ENCODE measurements around the gene FTL.
A peak's percentile ranks its signal among the peaks of the same experiment; 100 is the strongest.

FTL gene

GRCh38 chr19:48945817-48946216 lies 19.3 kb upstream of the FTL start:
- DNase-seq (ENCODE audit: low spot score) = no peak

DNA sequence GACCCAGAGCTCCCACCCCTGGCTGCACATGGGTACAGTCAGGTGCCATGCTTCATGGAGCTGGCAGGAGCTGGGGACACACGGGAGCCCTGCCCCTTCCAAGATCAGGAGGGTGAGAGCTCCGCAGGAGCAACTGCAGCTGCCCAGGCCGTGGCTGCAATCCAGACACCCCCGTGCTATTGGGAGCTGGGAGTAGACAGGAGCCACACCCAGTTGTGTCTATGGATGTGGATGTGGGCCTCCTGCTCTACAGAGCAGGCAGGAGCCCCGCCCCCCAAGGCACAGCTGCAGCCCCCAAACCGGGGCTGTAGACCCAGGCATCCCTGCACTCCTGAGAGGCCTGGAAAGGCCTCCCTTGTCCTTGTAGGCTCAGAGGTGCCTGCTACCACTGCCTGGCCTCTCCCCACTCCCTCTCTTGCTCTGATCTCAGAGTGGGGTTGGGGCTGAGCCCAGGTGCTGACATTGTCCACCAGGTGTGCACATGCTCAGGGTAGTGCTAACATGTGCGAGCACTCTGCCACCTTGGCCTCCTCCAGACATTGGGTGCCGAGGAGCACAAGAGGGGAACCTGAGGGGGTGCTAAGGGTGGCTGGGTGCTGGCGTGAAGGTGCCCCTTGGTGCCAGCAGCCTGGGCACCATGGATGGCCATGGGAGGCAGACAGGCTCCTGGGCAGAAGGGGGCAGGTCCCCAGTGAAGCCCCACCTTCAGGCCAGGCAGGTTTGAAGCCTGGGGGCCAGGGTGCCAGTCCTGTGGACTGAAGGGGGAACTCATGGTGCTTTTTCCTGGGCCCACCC lies 18.4 kb upstream of the FTL start:
- no peak for DNase-seq (ENCODE audit: low spot score)

DNA sequence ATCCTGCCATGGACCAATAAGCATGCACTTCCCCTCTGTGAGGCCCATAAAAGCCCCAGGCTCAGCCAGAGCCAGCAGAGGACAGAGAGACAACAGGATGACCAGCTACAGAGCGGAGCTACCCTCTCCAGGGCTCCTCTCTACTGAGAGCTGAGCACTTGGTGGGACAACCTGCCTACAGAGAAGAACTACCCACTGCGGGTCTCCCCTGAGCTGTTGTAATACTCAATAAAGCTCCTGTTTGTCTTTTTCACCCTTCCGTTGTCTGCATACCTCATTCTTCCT lies 17.9 kb upstream of the FTL start:
- DNase-seq (ENCODE audit: low spot score) = no peak

DNA sequence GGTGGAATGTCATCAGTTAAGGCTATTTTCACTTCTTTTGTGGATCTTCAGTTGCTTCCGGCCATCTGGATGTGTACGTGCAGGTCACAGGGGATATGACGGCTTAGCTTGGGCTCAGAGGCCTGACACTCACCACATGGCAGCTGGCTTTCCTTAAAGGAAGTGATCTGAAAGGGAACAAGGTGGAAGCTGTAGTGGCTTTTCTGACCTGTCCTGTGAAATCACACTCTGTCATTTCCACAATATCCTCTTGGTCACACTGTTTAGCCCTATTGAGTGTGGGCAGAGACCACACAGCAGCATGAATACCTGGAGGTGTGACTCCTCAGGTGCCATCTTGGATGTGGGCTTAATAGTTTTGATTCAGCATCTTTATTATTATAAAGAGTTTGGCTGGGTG lies 14.9 kb upstream of the FTL start:
- no peak for DNase-seq (ENCODE audit: low spot score)

DNA sequence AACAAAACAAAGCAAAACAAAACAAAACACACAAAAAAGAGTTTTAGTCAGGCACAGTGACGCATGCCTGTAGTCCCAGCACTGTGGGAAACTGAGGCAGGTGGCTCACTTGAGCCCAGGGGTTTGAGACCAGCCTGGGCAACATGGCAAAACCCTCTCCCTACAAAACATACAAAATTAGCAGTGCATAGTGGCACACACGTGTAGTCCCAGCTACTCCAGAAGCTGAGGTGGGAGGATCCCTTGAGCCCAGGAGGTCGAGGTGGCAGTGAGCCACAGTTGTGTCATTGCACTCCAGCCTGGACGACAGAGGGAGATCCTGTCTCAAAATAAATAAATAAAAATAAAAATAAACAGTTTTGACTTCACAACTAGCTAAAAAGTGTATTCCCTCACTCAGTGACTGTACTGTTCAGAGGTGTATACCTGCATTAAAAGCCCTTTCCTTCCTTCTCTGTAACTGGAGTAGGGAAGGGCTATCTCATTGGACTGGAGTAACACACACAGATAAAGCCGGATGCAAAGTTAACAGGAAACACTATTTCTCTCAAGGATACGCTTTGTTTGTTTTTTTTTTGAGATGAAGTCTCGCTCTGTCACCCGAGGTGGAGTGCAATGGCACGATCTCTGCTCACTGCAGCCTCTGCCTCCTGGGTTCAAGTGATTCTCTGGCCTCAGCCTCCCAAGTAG lies 14.1 kb upstream of the FTL start:
- DNase-seq (ENCODE audit: low spot score) = no peak

- no peak for DNase-seq (ENCODE audit: low spot score)
Observed at GRCh38 chr19:48953141-48953540, 12.0 kb upstream of the FTL start.

- no peak for DNase-seq (ENCODE audit: low spot score)
Observed at GRCh38 chr19:48953990-48954594, 11.0 kb upstream of the FTL start.

DNA sequence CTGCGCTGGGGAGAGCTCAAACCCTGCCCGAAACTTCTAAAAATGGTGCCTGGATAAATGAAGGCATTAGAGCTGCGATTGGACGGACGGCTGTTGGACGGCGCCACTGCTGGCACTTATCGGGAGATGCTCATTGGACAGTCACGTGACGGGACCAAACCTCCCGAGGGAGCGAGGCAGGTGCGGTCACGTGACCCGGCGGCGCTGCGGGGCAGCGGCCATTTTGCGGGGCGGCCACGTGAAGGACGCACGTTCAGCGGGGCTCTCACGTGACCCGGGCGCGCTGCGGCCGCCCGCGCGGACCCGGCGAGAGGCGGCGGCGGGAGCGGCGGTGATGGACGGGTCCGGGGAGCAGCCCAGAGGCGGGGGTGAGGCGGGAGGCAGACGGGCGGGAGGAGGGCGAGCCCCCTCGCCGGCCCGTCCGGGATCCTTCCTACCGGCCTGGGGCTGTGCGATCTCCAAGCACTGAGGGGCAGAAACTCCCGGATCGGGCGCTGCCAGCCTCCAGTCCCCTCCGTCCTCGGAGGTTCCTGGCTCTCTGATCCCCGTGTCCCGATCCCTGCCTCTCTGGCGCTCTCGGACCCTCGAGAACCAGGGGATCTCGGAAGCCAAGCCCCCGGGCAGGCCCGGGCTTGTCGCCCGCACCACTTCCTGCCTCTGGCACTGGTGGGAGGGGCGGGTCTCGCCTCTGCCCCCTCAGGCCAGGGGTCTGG lies 10.4 kb upstream of the FTL start, which contains the start of gene BAX:
TSS of gene BAX (plus strand) at position 281 of the 713 bp plus-strand sequence. CDS start at position 335, 54 bp downstream.
- peak; percentile 89 for DNase-seq (ENCODE audit: low spot score)

DNA sequence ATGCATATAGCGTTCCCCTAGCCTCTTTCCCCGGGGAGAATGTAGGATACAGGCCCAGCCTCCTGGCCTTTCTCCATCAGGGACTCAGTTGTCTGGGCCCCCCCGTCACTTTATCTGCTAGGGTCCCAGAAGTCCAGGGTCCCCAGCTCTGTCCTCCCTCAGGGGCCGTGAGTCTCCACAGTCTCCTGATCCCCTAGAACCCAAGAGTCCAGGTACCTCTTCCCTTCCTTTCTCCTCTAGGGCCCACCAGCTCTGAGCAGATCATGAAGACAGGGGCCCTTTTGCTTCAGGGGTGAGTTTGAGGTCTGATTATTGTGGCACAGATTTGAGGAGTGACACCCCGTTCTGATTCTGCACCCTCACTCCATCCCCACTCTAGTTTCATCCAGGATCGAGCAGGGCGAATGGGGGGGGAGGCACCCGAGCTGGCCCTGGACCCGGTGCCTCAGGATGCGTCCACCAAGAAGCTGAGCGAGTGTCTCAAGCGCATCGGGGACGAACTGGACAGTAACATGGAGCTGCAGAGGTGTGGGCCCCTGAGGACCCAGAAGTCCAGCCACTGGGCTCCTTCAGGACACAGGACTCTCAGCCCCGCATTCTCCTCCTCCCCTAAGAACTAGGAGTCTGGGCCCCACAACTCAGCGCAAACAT lies 9.7 kb upstream of the FTL start:
- DNase-seq (ENCODE audit: low spot score) = no peak

DNA sequence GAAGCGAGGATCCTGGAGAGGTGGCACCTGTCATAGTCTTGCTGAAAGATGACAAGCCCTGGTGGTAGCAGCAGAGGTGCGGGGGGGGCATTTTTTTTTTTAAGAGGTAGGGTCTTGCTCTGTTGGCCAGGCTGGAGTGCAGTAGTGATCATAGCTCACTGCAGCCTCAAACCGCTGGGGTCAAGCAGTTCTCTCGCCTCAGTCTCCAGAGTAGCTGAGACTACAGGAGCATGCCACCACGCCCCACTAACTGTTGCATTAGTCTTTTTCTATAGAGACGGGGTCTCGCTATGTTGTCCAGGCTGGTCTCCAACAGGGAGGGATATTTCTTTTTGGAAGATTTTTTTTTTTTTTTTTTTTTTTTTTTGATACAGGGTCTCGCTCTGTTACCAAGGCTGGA lies 7.1 kb upstream of the FTL start:
- no peak for DNase-seq (ENCODE audit: low spot score)

DNA sequence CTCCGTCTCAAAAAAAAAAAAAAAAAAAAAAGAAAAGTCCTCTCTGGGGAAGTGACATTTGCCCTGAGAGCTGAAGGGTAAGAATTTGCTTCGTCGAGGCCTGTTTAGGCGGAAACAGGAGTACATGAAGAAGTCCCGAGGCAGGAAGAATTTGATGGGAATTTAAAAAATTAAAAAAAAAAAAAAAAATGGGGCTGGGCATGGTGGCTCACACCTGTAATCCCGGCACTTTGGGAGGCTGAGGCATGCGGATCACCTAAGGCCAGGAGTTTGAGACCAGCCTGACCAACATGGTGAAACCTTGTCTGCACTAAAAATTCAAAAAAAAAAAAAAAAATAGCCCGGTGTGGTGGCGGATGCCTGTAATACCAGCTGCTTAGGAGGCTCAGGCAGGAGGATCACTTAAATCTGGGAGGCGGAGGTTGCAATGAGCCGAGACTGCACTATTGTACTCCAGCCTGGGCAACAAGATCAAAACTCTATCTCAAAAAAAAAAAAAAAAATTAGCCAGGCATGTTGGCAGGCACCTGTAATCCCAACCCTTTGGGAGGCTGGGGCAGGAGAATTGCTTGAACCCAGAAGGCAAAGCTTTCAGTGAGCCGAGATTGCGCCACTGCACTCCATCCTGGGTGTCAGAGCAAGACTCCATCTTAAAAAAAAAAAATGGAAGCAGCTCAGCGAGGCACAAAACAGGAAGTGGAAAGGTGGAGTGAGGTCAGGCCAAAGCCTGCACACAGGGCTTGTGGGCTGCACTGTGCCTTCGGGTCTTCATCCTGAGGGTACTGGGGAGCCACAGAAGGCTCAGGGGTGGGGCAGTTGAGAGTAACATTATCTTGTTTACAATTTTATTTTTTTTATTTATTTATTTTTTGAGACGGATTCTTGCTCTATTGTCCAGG lies 5.5 kb upstream of the FTL start:
- DNase-seq (ENCODE audit: low spot score) = no peak

- no peak for DNase-seq (ENCODE audit: low spot score)
Observed at GRCh38 chr19:48961051-48961649, 4.0 kb upstream of the FTL start.

DNA sequence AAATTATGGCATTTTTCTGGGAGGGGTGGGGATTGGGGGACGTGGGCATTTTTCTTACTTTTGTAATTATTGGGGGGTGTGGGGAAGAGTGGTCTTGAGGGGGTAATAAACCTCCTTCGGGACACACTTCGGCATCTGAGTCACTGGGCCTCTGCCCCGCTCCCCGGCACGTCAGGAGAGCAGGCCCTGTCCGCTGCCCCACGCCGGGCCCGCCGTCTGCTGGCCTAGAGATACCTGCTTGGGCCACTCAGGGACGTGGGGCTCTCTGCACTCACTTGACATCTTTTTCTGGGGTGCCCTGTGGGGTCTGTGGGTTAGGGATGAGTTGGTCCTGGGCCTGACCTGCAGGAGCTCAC lies 3.5 kb upstream of the FTL start:
- no peak for DNase-seq (ENCODE audit: low spot score)

- peak; percentile 44 for DNase-seq (ENCODE audit: low spot score)
Observed at GRCh38 chr19:48962029-48962848, 2.9 kb upstream of the FTL start.

DNA sequence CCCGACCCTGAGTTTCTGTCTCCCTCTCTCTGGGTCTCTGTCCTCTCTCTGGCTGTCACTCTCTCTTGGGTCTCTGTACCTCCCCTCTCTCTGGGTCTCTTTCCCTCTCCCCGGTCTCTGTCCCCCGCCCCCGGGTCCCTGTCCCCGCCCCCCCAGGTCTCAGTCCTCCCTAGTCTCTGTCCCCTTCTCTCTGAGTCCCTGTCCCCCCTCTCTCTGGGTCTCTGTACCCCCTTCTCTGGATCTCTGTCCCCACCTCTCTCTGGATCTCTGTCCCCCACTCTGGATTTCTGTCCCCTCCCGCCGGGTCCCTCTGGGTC lies 2.3 kb upstream of the FTL start:
- no peak for DNase-seq (ENCODE audit: low spot score)

DNA sequence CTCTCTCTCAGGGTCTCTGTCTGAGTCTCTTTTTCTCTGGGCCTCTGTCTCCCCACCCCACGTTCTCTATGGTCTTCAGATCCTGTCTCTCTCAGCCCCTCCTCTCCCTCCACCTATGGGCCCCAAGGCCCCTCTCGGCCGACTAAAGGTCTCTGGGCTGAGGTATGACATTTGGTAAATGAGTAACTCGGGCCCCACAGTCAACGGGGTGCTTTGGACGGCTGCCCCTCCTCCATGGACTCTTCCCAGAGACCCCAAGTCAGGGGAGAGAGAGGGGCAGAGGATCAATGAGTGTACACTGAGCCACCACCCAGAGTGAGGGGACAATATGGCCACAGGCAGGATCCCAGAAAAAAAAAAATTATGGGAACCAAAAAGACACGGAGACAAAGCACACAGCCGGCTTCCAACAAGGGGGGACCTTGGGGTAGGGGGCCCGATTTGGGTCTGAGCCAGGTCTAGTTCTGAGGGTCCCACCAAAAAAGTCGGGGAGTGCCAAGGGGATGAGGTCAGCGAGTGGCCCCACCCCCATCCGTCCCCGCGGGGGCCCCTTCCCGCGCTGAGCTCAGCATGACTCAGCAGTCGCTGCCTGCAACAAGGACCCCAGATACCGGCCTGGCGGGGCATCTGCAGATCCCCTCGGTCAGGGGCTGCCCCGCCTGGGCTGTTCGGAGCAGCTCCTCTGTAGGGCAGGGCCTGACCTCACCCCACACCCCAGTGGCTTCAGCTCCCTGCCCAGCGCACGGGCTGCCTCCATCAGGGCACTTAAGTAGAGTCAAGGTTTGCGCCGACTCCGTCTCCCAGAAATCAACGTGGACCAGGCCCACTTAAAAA lies 1.5 kb upstream of the FTL start:
- DNase-seq (ENCODE audit: low spot score) = peak; percentile 71

GRCh38 chr19:48964205-48965039 lies 687 bp upstream of the FTL start:
- peak; percentile 61 for DNase-seq (ENCODE audit: low spot score)

- DNase-seq (ENCODE audit: low spot score) = peak; percentile 90
Observed at GRCh38 chr19:48965806-48966540, 864 bp downstream of the FTL start.
